HG03025 (cell line): ENCODE measurements around the gene VWCE.

ENCODE experiments used
- ATAC-seq: cut with Tn5 transposase; IDR thresholded peaks from one replicate; pipeline ENCODE4 v1.9.1; 2021; ENCODE audit warnings: mild to moderate bottlenecking, moderate library complexity; ENCODE audit not compliant: unreplicated experiment, low FRiP score

Gene VWCE

GRCh38 chr11:61281581-61282250, 13.4 kb downstream of the VWCE start:
- no peak for ATAC-seq

- ATAC-seq, result no peak
These were observed 14.1 kb downstream of the VWCE start for GRCh38 chr11:61280883-61281580.

- no peak for ATAC-seq
These were observed 15.0 kb downstream of the VWCE start for GRCh38 chr11:61279934-61280659.

GRCh38 chr11:61278001-61278470, 17.1 kb downstream of the VWCE start:
- no peak for ATAC-seq

GRCh38 chr11:61277186-61278000, 17.7 kb downstream of the VWCE start:
- no peak for ATAC-seq

GRCh38 chr11:61275191-61275590, 19.9 kb downstream of the VWCE start:
- ATAC-seq, result no peak

- ATAC-seq, result no peak
These were observed 21.0 kb downstream of the VWCE start for GRCh38 chr11:61274084-61274483.

- no peak for ATAC-seq
These were observed 21.7 kb downstream of the VWCE start for GRCh38 chr11:61273178-61274078.

- no peak for ATAC-seq
These were observed 22.4 kb downstream of the VWCE start for GRCh38 chr11:61272731-61273130.

- no peak for ATAC-seq
These were observed 24.6 kb downstream of the VWCE start for GRCh38 chr11:61270354-61271076.

- no peak for ATAC-seq
These were observed 26.4 kb downstream of the VWCE start for GRCh38 chr11:61268588-61269250.

- no peak for ATAC-seq
These were observed 27.7 kb downstream of the VWCE start for GRCh38 chr11:61267437-61267841.

- no peak for ATAC-seq
These were observed 28.5 kb downstream of the VWCE start for GRCh38 chr11:61266602-61267001.

GRCh38 chr11:61265357-61265756, 29.8 kb downstream of the VWCE start:
- ATAC-seq, result no peak

- ATAC-seq, result no peak
These were observed 30.3 kb downstream of the VWCE start for GRCh38 chr11:61264795-61265194.

GRCh38 chr11:61264371-61264770, 30.7 kb downstream of the VWCE start:
- ATAC-seq, result no peak

- ATAC-seq, result no peak
These were observed 35.8 kb downstream of the VWCE start for GRCh38 chr11:61259363-61259762.

- ATAC-seq, result no peak
These were observed 36.6 kb downstream of the VWCE start for GRCh38 chr11:61258546-61258945.
